SHP77 treated with DMSO at 0.1 percent for 48 hours (cell line): ENCODE results near the gene CLEC7A.

Source experiments
- DNase-seq: peaks from one replicate; lab custom pipeline; 2025; lab: John Stamatoyannopoulos, UW

CLEC7A gene

GRCh38 chr12:10130042-10130441 is at the start of gene CLEC7A:
Gene CLEC7A, minus strand, starts transcription at chr12:10130199. Its CDS starts 117 bp downstream, at chr12:10130082.
- no peak for DNase-seq

DNA sequence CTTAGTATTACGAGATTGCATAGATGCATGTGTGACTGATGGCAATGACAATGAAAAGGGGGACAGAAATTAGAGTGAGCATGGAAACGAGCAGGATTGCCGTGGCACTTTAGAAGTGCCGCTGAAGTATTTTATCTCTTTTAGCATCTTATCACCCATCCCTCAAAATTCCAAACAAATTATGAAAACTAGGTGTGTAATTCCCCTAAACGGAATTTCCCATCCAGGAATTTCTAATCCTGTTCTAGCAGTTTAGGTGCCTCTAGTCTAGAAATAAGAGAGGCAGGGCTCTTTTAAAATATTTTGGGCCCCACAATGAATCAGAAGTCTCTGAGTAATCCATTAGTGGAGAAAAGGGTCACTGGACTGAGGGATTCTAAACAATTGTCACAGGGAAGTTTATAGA is 49.8 kb upstream of the CLEC7A start:
- DNase-seq, result no peak

DNA sequence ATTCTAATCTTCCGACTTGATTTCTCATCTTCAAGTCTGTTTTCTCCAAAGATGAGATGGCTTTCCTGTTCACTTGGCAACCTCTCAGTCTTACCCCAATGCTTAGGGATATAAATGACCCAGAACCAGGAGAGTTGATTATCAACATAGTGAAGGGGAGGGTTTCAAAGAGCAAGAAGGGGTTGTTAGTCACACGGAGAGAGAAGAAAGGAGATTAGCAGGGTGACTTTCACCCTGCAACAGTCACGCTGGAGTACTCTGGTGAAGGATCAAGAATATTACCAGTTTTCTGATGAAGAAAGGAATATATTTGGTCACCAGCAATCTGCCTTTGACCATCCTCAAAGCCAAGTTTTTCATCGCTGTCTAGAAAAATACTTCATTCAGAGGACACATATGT is 48.8 kb upstream of the CLEC7A start, which contains the start of gene TMEM52B:
TMEM52B (plus strand) TSS at position 212 of the 400 bp plus-strand sequence. CDS start 543 bp downstream, outside the sequence.
- no peak for DNase-seq

- DNase-seq, result no peak
These were observed 46.0 kb upstream of the CLEC7A start for GRCh38 chr12:10175846-10176636.

- no peak for DNase-seq
These were observed 45.1 kb upstream of the CLEC7A start for GRCh38 chr12:10174986-10175614.

DNA sequence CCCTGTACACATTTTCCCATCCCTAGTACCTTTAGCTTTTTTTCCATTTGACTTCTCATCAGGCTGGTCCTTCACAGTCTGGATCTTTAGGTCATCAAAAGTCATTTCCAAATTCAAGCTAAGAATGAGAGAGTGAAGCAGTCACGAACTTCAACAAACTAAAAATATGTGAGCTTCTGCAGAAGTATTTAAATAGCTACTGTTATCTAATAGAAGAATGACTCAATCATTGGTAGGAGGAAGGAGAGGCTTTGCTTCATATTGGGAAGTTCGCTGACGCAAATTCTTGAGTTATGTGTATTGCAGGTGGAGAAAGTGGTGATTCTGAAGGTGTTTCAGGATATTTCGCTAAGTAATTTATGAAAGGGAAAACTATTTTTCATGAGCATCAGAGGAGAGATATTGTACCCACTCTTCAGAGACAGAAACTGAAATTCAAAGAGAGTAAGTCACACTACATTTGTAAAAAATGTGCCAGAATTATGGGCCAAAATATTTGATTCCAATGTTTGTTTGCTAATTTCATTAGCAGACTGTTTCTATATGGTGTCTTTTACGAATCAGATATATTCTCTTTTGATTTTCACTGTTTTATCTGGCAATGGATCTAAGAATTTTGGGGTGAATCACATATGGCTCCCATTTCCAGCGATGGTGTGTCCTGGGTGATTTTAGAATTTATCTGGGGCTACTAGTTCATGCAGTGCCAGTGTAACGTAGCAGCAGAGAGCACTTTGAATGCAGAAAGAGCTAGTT is 42.2 kb upstream of the CLEC7A start, which contains the start of gene OLR1:
OLR1 (minus strand) TSS at position 160 of the 756 bp plus-strand sequence; CDS start at position 105, 55 bp downstream.
- DNase-seq, result no peak

DNA sequence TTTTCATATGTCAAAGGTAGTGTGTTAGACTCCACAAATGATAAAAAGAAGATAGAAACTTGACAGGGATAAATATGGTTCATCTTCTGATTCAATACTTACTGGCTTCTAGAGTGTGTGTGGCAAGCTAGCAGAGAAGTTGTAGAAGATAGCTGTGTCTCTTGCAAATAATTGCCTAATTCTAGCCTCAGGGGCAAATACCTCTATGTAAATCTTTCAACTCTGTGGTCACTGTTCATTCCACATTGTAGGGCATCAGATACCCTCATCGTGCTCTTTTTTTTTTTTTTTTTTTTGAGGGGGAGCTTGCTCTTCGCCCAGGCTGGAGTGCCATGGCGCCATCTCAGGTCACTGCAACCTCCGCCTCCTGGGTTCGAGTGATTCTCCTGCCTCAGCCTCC is 40.2 kb upstream of the CLEC7A start:
- no peak for DNase-seq

- no peak for DNase-seq
These were observed 39.1 kb upstream of the CLEC7A start for GRCh38 chr12:10169104-10169503.

- DNase-seq, result no peak
These were observed 37.6 kb upstream of the CLEC7A start for GRCh38 chr12:10167599-10167998.

DNA sequence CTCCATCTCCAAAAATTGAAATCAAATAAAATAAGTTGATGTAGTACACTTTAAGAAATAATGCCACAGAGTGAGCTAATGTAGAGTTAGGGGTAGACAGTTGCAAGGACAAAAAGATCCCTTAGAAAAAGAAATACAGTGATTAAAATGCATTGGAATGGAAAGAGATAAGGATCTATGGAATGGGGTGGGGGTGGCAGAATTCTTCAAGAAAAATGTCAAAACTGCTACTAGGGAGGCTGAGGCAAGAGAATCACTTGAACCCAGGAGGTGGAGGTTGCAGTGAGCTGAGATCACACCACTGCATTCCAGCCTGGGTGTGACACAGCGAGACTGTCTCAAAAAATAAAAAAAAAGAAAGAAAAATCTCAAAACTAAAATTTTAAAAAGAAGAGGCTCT is 35.4 kb upstream of the CLEC7A start:
- DNase-seq, result no peak

DNA sequence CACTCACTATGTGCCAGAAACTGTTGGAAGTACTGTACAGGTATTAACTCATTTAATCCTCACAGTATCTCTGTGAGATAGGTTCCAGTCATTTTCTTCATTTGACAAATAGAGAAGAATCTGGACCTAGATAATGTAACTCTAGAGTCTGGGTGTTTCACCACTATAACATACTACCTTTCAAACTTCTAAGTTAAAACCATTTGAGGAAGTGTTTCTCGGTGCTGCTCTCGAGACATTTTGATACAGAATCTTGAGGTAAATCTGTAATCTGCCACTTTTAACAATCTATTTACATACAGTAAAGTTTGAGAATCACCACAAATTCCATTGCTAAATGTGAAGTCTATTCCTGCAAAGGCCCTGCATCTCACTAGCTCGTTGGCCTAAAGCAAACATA is 33.1 kb upstream of the CLEC7A start:
- no peak for DNase-seq

- DNase-seq, result no peak
These were observed 30.8 kb upstream of the CLEC7A start for GRCh38 chr12:10160617-10161385.

- DNase-seq, result no peak
These were observed 29.3 kb upstream of the CLEC7A start for GRCh38 chr12:10159280-10159679.

GRCh38 chr12:10158406-10158805 is 28.4 kb upstream of the CLEC7A start:
- no peak for DNase-seq

DNA sequence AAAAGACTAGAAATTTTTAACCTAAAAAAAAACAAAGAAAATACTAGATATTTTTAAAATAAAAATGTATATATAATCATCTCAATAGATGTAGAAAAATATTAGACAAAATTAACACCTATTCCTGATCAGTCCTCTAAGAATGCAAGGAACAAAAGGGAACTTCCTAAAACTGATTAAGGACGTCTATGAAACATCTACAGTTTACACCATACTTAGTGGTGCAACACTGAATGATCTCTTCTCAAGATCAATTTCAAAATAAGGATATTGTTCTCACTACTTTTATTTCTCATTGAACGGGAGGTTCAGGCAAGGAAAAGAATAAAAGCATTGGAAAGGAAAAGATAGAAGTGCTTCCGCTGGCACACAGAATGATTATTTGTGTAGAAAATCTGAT is 26.0 kb upstream of the CLEC7A start:
- DNase-seq, result no peak

DNA sequence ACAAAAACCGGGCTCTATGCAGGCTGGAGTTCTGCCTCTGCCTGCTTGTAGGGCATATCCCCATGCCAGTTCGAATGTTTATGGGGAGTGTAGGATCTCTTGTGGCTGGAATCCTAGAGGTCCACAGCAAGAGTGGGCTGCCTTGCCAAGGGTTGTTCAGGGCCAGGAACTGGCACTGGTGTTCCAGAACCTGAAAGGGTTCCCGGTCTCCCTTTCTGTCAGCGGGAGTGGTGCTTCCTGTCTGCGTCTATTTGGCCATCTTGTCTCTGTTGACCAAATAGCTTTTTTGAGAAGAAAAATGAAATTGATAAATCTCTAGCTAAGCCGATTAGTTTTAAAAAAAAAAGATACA is 24.1 kb upstream of the CLEC7A start:
- DNase-seq, result no peak

DNA sequence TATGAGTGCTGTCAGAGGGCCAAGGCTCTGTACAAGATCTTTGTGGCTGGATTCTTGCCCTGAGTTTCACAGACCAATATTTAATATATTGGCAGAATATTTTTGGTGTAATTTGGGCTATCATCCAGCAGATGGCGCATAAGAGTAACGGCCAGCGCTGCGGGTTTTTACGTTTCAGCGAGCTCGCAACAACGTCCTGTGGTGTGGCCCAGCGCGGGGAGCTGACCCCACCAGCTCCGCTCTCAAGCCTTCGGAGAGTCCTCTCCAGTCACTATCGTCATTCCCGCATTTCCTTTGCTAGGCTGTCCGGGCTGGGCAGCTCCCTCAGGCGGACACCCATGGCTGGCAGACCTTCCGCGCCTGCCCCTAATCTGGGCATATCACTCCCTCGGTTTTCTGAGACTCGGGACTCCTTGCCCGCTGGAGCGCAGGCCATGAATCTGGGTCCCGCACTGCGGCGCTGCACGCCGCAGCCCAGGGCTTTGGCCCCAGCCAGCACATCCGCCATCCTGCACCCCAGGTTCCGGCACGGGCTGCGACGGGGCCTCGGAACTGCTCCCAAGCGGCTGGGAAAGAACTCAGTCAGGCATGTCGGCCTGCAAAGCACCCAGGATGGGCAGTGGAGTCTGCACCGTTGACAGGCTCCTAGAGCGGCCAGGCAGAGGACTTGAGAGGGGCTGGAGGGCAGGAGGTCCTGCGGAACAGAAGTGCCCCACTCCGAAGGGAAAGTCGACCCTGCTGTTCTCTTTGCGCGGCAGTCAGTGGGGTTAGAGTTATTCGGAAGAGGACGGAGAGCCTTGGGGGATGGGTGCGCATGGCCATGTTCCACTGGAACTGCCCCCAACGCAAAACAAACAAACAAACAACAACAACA is 23.5 kb upstream of the CLEC7A start:
- peak; percentile 22 for DNase-seq

- no peak for DNase-seq
These were observed 21.6 kb upstream of the CLEC7A start for GRCh38 chr12:10151621-10152020.

GRCh38 chr12:10147714-10148403 is 17.9 kb upstream of the CLEC7A start:
- DNase-seq, result no peak

- DNase-seq, result no peak
These were observed 13.1 kb upstream of the CLEC7A start for GRCh38 chr12:10142976-10143589.
